Testis (tissue), 2 donors: ENCODE results near the gene NUDC.

Source experiments
- CTCF ChIP-seq, 3 experiments: fragments of 450-650 bp in 2 of 3; fragments of 200-600 bp in 1 of 3; sonication (generic) in 1 of 3; IDR thresholded peaks; one replicate each; pipeline ENCODE4 v1.5.1; 2016 to 2019; ENCODE audit warnings: antibody characterized with exemption in 3 of 3, mild to moderate bottlenecking in 2 of 3, moderate library complexity in 1 of 3
- POLR2A ChIP-seq: fragments of 450-650 bp; IDR thresholded peaks from one replicate; pipeline ENCODE4 v1.6.1; 2017; ENCODE audit warnings: antibody characterized with exemption, mild to moderate bottlenecking, moderate library complexity

DNA sequence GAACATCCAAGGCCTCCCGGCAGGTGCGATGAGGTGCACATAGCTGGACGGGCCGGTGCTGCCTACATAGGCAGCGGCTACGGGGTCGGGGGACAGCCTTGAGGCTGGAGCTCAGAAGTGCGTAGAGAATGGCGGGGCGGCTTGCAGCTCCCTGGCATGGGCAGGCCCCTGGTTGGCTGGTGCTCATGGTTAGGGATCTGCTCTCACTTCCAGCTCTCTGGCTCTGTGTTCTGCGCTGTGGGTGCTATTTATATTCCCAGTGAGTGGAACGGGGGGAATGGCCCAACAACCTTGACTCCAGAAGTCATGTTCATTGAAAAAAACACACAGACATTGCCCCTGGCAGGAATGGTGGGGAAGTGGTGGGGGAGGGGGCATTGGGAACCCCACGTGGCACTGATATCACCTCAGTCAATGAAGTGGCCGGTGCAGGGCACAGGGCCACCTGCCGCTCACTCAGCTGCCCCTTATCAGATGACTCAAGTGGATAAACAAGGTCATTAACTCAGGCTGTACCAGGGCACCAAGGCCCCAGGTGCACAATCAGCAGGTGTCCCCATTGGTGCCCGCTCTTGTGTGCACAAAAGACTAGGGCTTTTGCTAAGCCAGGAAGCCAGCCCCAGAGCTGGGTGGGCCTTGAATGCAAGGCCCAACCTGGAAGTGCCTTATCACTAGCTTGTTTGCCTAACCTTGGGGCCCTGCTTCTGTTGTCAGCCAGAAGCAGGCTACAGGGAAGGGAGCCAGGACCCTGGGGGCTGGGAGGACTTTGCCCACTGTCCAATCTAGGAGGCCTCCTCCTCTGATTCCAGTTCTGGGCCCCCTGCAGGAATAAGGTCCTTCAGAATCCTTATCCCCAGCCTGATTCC is 7.6 kb upstream of the NUDC start, which contains the start of gene NR0B2:
- TF ChIP-seq CTCF (IDR thresholded peaks at IDR 0.05), result no peak
- TF ChIP-seq POLR2A, result no peak
